GM19099 (cell line): ENCODE measurements around the gene RIN3.

Experiments used
- POLR2A ChIP-seq: IDR thresholded peaks from 3 replicates; pipeline ENCODE4 v1.6.1; 2011; ENCODE audit warnings: low read depth; ENCODE audit not compliant: insufficient read length; ENCODE audit errors: extremely low read depth

Gene RIN3

GRCh38 chr14:92683041-92683440 is 169.5 kb downstream of the RIN3 start:
- TF ChIP-seq POLR2A: no peak

DNA sequence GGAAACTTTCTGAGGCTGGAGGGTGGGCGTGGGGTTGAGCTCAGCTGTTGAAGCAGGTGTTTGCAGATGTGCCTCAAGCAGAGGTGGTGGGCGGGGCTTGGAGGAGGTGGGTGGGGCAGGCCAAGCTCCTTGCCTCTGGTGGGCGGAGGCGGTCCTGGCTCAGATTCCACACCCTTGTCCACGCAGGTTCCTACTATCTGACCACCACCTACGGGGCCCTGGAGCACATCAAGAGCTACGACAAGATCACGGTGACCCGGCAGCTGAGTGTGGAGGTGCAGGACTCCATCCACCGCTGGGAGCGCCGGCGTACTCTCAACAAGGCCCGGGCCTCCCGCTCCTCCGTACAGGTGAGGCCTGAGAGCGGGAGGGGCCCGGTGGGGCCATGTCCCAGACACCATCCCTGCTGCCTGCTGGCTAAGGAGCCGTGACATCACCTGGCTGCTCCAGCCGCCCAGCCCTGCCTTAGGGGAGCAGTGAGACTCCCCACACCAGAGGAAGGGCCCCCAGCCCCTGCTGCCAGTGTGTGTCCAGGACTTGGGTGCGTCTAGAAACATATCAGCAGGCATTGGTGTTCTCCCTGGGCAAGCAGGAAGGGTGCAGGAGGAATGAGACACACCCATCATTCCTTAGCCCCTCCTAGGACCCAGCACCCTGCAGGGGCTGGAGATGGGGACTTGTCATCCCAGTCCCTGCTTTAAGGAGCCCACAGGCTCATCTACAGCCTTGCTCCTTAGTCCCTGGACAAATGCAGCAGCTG is 171.4 kb downstream of the RIN3 start:
- TF ChIP-seq POLR2A: no peak

- TF ChIP-seq POLR2A: no peak
Observed at GRCh38 chr14:92685784-92686355, 172.3 kb downstream of the RIN3 start.

DNA sequence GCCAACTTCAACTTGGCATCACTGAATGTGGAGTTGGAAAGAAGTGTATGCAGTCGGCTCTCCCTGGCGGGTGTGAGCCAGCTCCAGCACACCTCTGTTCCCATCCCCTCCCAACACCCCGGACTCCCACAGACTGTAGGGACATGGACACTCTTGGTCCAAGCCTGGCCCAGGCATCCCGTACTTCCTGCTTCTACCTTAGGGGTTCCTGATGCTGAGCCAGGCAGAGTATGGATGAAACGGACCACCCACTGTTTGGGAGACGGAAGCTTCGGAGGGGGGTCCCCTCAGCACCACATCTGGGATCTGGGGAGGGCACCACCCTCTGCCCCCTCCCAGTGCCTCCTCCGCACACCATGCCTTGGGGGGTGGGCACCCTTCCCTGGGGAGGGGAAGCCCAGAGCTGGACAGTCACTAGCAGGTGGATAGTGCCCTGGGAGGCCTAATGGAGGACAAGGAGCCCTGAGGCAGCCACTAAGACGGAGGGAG is 172.9 kb downstream of the RIN3 start:
- TF ChIP-seq POLR2A: no peak

GRCh38 chr14:92686900-92687427 is 173.4 kb downstream of the RIN3 start:
- TF ChIP-seq POLR2A: no peak

GRCh38 chr14:92687681-92688433 is 174.3 kb downstream of the RIN3 start:
- no peak for TF ChIP-seq POLR2A

- TF ChIP-seq POLR2A: no peak
Observed at GRCh38 chr14:92688434-92689375, 175.1 kb downstream of the RIN3 start.

DNA sequence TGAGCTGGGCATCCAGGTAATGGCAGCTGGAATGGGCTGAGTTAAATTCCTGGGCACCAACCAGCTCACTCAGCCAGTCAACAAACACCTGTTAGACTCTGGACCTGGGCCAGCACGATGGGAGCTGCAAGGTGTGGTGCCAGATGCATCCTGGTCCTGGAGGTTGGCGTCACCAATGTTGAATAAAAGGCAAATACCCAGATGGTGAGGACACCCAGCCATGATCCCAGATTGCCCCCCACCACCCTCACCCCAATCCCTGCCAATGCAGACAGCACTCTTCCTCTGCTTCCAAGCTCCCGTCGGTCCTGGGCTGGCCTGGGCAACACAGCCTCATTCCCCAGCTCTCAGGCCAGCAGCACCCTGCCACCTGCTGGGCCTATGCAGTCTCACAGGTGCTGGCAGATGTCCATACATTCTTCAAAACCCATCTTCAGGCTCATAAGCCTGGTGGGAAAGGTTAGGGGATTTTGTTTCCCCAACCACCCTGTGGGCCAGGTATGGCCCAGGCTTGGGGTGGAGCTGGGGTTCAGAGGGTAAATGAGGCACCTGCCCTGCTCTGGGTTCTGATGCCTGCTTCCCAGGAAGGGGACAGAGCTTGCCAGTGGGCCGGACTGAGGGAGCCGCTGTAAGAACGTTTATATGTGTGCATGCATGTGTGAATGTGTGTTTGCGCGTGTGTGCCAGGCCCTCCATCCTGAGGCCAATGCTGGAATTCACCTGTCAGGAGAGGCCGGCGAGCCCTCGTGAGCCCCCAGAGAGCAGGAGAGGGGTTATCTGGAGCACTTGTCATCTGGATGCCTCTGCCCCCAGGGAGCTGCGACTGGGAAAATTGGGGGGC is 176.8 kb downstream of the RIN3 start:
- TF ChIP-seq POLR2A: no peak

GRCh38 chr14:92692822-92693226 is 179.2 kb downstream of the RIN3 start:
- no peak for TF ChIP-seq POLR2A

GRCh38 chr14:92693998-92694795 is 180.6 kb downstream of the RIN3 start:
- TF ChIP-seq POLR2A: no peak

DNA sequence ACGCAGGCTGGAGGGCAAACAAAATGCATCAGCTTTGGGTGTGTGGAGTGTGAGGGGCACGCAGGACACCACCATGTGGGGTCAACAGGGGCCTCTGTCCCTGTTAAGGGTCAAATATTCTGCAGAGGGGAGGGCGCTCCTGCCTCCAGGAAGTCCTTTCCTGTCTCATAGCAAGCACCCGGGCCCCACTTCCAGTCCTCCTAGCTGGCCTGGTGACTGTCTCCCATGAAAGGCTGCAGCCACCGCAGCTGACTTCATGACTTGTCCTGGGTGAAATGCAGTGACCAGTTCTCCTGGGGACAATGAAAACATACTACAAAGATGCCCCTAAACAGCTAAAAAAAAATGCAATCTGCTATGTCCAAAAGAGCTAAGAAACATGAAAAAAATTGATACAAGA is 181.2 kb downstream of the RIN3 start:
- TF ChIP-seq POLR2A: no peak

DNA sequence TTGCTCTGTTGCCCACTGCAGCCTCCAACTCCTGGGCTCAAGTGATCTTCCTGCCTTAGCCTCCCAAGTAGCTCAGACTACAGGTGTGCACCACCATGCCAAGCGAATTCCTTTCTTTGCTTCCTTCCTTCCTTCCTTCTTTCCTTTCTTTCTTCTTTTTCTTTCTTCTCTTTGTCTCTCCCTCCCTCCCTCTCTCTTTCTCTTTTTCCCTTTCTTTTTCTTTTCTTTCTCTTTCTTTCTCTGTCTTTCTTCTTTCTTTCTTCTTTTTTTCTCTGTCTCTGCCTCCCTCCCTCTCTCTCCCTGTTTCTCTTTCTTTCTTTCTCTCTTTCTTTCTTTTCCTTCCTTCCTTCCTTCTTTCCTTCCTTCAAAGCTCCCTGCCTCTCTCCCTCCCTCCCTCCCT is 182.0 kb downstream of the RIN3 start:
- no peak for TF ChIP-seq POLR2A

DNA sequence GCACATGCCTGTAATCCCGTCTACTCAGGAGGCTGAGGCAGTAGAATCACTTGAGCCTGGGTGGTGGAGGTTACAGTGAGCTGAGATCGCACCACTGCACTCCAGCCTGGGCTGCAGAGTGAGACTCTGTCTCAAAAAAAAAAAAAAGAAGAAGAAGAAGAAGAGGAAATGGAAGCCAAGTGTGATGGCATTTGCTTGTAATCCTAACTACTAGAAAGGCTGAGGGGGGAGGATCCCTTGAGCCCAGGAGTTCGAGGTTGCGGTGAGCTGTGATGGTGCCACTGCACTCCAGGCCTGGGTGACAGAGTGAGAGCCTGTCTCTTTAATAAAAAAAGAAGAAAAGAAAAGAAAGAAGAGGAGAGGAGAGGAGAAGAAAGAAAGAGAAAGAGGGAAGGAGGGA is 182.8 kb downstream of the RIN3 start:
- TF ChIP-seq POLR2A: no peak

GRCh38 chr14:92698393-92698792 is 184.8 kb downstream of the RIN3 start:
- no peak for TF ChIP-seq POLR2A
